Neural progenitor cell (in vitro differentiated cells): ENCODE data around the gene SYT7.

ENCODE experiments used
- CTCF ChIP-seq: fragments of 200-600 bp; sonication (generic); IDR thresholded peaks from 2 replicates; pipeline ENCODE4 v1.5.1; 2017; ENCODE audit warnings: antibody characterized with exemption, mild to moderate bottlenecking
- EZH2 ChIP-seq: fragments of 200-600 bp; sonication (generic); IDR thresholded peaks from 2 replicates; pipeline ENCODE4 v1.6.1; 2017; ENCODE audit warnings: antibody characterized with exemption, mild to moderate bottlenecking, moderate library complexity
- EZH2phosphoT487 ChIP-seq: fragments of 200-600 bp; sonication (generic); IDR thresholded peaks from 2 replicates; pipeline ENCODE4 v1.6.1; 2017; ENCODE audit warnings: antibody characterized with exemption

DNA sequence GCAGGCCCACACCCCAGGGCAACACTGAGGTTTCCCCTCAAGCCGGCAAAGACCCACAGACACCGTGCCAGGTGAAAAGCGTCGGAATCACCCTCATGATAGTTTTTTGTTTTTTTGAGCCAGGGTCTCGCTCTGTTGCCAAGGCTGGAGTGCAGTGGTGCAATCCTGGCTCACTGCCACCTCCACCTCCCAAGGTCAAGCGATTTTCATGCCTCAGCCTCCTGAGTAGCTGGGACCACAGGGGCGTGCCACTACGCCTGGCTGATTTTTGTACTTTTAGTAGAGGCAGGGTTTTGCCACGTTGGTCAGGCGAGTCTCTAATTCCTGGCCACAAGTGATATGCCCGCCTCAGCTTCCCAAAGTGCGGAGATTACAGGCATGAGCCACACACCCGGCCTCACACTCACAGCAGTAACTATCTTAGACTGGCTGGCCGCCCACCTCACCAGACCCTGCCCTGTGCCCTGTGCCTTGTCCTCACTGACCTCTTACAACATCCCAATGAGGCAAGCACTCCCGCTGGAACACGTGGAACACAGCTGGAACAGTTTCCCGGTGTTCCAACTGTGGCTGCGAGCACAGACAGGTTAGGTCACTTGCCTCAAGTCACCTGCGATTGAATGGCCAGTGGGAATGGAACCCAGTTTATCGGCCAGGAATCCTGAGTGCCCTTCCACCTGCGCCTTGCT is 51.2 kb downstream of the SYT7 start:
- no peak for TF ChIP-seq CTCF
- no peak for TF ChIP-seq EZH2
- TF ChIP-seq EZH2phosphoT487, result no peak
